Measurements from ENCODE around the gene RDH11.

DNA sequence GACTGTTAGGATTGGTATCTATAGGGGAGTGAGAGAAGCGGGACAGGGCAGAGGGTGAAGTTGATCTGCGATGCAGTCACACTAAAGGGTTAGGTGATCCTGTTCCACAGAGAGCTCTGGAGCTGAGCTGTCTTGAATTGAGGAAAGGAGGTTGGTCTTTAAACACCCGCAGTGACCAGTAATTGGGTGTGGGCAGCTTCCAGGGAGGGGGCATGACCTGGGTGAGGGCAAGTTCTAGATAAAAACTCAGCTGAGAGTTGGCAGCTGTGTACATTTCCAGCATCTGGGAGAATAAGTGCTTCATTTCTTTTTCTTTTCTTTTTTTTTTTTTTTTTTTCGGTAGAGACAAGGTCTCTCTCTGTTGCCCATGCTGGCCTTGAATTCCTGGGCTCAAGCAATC lies 41.2 kb upstream of the RDH11 start:
- TF ChIP-seq, protein P1, sequence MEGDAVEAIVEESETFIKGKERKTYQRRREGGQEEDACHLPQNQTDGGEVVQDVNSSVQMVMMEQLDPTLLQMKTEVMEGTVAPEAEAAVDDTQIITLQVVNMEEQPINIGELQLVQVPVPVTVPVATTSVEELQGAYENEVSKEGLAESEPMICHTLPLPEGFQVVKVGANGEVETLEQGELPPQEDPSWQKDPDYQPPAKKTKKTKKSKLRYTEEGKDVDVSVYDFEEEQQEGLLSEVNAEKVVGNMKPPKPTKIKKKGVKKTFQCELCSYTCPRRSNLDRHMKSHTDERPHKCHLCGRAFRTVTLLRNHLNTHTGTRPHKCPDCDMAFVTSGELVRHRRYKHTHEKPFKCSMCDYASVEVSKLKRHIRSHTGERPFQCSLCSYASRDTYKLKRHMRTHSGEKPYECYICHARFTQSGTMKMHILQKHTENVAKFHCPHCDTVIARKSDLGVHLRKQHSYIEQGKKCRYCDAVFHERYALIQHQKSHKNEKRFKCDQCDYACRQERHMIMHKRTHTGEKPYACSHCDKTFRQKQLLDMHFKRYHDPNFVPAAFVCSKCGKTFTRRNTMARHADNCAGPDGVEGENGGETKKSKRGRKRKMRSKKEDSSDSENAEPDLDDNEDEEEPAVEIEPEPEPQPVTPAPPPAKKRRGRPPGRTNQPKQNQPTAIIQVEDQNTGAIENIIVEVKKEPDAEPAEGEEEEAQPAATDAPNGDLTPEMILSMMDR (IDR thresholded peaks at IDR 0.05; ENCODE audit: insufficient read depth, low read length, poor library complexity, severe bottlenecking): no peak
- TF ChIP-seq EZH2phosphoT487 (conservative IDR thresholded peaks at IDR 0.05; ENCODE audit: low read length): no peak
